ENCODE results near the gene SCFD2. TPM values are rescaled to one million over a fixed set of nuclear protein-coding genes. Genes with fewer than 3 reads are reported as not detected.

Gene SCFD2
- total RNA-seq, 4 donors from 2014 or later: 12.7 to 23.7 (median 18.3) TPM

- no peaks in the 10 kb centered on the region for H3K4me1 ChIP-seq
- no peak overlapping the region for H3K27ac ChIP-seq
- H3K27me3 ChIP-seq: no peaks in the 10 kb centered on the region
- intact Hi-C loops (cut with DNase I; ENCODE audit: low total_unique reads) (no loop called here), in situ Hi-C loops (cut with MboI; ENCODE audit: low pct_ligation_motif_present in 1 of 4, low pct_unique_long_range_greater_than_20kb in 1 of 4, low sequenced_read_pairs in 3 of 4) (no loop called here)
- no peak overlapping the region for H3K4me3 ChIP-seq
- 78 to 90% methylated on average over 2 to 3 of the region's 3 CpGs for WGBS, 2 donors (ENCODE audit: low coverage in 1 of 2)
- H3K36me3 ChIP-seq: no peaks in the 10 kb centered on the region
- TF ChIP-seq EP300 (IDR thresholded peaks at IDR 0.05; ENCODE audit: low read depth) (no peak), POLR2AphosphoS5 (IDR thresholded peaks at IDR 0.05) (no peak), CTCF (IDR thresholded peaks at IDR 0.05) (no peak), POLR2A (IDR thresholded peaks at IDR 0.05) (no peak)
- no peaks in the 10 kb centered on the region for H3K9me3 ChIP-seq
- no peak for DNase-seq
Observed at GRCh38 chr4:53043055-53043454, 322.8 kb downstream of the SCFD2 start.

GRCh38 chr4:53040851-53041250 lies 325.0 kb downstream of the SCFD2 start:
- no peak overlapping the region for H3K27ac ChIP-seq
- H3K36me3 ChIP-seq: no peaks in the 10 kb centered on the region
- no peaks in the 10 kb centered on the region for H3K4me1 ChIP-seq
- no peak overlapping the region for H3K4me3 ChIP-seq
- H3K9me3 ChIP-seq: no peaks in the 10 kb centered on the region
- in situ Hi-C loops (cut with MboI; ENCODE audit: low pct_ligation_motif_present in 1 of 4, low pct_unique_long_range_greater_than_20kb in 1 of 4, low sequenced_read_pairs in 3 of 4): no loop called here
- H3K27me3 ChIP-seq: no peaks in the 10 kb centered on the region
- TF ChIP-seq POLR2AphosphoS5 (IDR thresholded peaks at IDR 0.05) (no peak), CTCF (IDR thresholded peaks at IDR 0.05) (no peak), POLR2A (IDR thresholded peaks at IDR 0.05) (no peak), EP300 (IDR thresholded peaks at IDR 0.05; ENCODE audit: low read depth) (no peak)
- no peak for DNase-seq
- intact Hi-C loops (cut with DNase I; ENCODE audit: low total_unique reads): no loop called here
- 78 to 88% methylated on average over 2 of the region's 2 CpGs for WGBS, 2 donors (ENCODE audit: low coverage in 1 of 2)

GRCh38 chr4:53040459-53040815 lies 325.4 kb downstream of the SCFD2 start:
- DNase-seq: no peak
- intact Hi-C loops (cut with DNase I; ENCODE audit: low total_unique reads) (no loop called here), in situ Hi-C loops (cut with MboI; ENCODE audit: low pct_ligation_motif_present in 1 of 4, low pct_unique_long_range_greater_than_20kb in 1 of 4, low sequenced_read_pairs in 3 of 4) (no loop called here)
- no peak for TF ChIP-seq EP300 (IDR thresholded peaks at IDR 0.05; ENCODE audit: low read depth)
- TF ChIP-seq CTCF (IDR thresholded peaks at IDR 0.05): no peak
- no peak for TF ChIP-seq POLR2AphosphoS5 (IDR thresholded peaks at IDR 0.05)
- no peak for TF ChIP-seq POLR2A (IDR thresholded peaks at IDR 0.05)
- H3K4me3 ChIP-seq: no peak overlapping the region
- H3K4me1 ChIP-seq: no peaks in the 10 kb centered on the region
- no peak overlapping the region for H3K27ac ChIP-seq
- WGBS, 2 donors (ENCODE audit: low coverage in 1 of 2): 87 to 90% methylated on average over 2 of the region's 2 CpGs
- H3K36me3 ChIP-seq: no peaks in the 10 kb centered on the region
- H3K27me3 ChIP-seq: no peaks in the 10 kb centered on the region
- no peaks in the 10 kb centered on the region for H3K9me3 ChIP-seq

GRCh38 chr4:53039741-53040458 lies 326.0 kb downstream of the SCFD2 start:
- Histone ChIP-seq H3K4me3 (no peak overlapping the region), H3K36me3 (no peaks in the 10 kb centered on the region), H3K9me3 (no peaks in the 10 kb centered on the region), H3K27ac (no peak overlapping the region), H3K4me1 (no peaks in the 10 kb centered on the region), H3K27me3 (no peaks in the 10 kb centered on the region)
- intact Hi-C loops (cut with DNase I; ENCODE audit: low total_unique reads): no loop called here
- TF ChIP-seq CTCF (IDR thresholded peaks at IDR 0.05) (no peak), POLR2AphosphoS5 (IDR thresholded peaks at IDR 0.05) (no peak), EP300 (IDR thresholded peaks at IDR 0.05; ENCODE audit: low read depth) (no peak), POLR2A (IDR thresholded peaks at IDR 0.05) (no peak)
- in situ Hi-C loops (cut with MboI; ENCODE audit: low pct_ligation_motif_present in 1 of 4, low pct_unique_long_range_greater_than_20kb in 1 of 4, low sequenced_read_pairs in 3 of 4): no loop called here
- no peak for DNase-seq
- WGBS, 2 donors (ENCODE audit: low coverage in 1 of 2): 75 to 89% methylated on average over 2 to 4 of the region's 4 CpGs
